Cardiac fibroblast (primary cell): ENCODE results near the gene MYH9.
A peak's percentile ranks its signal among the peaks of the same experiment; 100 is the strongest.

Experiments used
- DNase-seq, 2 donors: peaks; one replicate each; pipeline versions ENCODE4 v3.0.0 to v3.0.0-alpha.2; 2010; ENCODE audit warnings: low read depth in 2 of 2
- H3K4me3 ChIP-seq, 2 donors: replicated peaks in 1 of 2; 1 replicate in 1 of 2; 2 replicates in 1 of 2; pipeline ENCODE4 v1.5.1; 2011; ENCODE audit warnings: low read depth in 2 of 2, low read length in 2 of 2, mild to moderate bottlenecking in 2 of 2, moderate library complexity in 1 of 2
- TF ChIP-seq, protein P1 (sequence below): IDR thresholded peaks from one replicate; pipeline ENCODE4 v1.5.1; 2011; ENCODE audit warnings: low read depth, mild to moderate bottlenecking, low read length, inconsistent platforms

The MYH9 gene

DNA sequence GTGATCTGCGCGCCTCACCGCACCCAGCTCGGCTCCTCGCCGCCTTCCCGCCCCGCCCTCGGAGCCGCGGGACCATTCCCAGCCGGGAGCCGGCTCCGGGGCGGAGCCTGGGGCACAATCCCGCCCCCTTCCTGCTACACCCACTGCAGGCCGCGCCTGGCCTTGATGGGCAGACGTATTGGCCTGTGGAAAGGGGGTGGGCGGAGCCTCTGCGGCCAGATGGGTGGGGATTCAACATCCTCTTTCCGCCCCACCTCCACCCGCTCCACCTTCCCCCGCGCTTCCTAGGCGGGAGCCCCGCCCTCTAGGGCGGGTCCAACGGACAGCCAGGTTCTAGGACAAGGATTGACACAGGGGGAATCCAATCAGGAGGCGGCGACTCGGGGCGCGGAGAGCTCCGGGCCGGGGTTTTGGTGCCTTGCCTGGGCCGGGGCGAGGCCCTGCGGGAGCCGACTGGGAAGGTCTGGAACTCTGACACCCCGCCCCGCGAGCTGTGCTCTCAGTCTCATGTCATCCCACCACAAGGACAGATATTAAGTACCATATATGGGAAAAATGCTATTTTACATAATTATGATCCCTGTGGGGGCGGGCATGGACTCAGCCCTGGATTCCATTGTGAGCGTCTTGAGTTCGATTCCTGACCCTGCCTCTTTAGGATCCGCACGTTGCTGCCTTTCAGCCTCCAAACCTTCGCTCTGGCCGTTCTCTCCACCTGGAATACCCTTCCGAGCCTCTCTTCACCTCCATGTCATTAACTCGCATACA lies at the start of gene MYH9:
Gene MYH9, minus strand, starts transcription at position 9 of the 768 bp plus-strand sequence. CDS start 38,731 bp downstream, outside the sequence.
- peak within 1 kb of the TSS; percentile 92 to 96 for H3K4me3 ChIP-seq
- TF ChIP-seq, protein P1, sequence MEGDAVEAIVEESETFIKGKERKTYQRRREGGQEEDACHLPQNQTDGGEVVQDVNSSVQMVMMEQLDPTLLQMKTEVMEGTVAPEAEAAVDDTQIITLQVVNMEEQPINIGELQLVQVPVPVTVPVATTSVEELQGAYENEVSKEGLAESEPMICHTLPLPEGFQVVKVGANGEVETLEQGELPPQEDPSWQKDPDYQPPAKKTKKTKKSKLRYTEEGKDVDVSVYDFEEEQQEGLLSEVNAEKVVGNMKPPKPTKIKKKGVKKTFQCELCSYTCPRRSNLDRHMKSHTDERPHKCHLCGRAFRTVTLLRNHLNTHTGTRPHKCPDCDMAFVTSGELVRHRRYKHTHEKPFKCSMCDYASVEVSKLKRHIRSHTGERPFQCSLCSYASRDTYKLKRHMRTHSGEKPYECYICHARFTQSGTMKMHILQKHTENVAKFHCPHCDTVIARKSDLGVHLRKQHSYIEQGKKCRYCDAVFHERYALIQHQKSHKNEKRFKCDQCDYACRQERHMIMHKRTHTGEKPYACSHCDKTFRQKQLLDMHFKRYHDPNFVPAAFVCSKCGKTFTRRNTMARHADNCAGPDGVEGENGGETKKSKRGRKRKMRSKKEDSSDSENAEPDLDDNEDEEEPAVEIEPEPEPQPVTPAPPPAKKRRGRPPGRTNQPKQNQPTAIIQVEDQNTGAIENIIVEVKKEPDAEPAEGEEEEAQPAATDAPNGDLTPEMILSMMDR: no peak
- peak; percentile 100 for DNase-seq

- DNase-seq: no peak
- TF ChIP-seq, protein P1: no peak
- H3K4me3 ChIP-seq: no peak overlapping the region
Measured at GRCh38 chr22:36435516-36436415, 48.0 kb upstream of the MYH9 start.

DNA sequence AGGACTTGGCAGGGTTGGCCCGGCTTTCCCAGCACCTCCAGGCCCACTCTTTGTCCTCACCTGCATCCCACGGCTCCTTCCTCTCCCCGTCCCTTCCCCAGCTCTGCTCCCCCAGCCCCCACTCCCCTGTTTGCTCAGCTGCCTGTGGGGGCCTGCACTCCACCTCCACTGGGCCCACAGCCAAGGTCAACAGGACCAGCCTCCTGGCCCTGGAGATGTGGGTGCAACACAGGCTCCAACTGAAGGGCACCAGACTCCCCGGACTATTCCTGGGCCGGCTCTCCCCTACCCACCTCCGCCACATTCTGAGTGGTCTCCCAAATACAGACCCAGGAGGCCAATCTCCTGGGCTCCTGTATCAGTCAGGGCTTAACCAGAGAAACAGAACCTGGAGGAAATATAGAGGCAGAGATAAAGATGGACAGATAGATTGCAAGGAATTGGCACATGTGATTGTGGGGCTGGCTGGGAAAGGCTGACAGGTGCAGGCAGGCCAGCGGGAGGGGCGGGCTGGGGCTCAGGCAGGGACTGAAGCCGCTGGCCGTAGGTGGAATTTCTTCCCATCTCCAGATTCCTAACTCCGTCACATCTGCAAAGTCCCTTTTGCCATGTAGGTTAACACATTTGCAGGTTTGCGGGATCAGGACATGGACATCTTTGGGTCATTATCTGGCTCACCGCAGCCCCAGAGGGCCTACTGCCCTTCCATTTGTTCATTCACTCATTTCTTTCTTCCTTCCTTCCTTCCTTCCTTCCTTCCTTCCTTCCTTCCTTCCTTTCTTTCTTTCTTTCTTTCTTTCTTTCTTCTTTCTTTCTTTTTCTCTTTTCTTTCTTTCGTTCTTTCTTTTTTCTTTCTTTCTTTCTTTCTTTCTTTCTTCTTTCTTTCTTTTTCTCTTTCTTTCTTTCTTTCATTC lies 45.8 kb upstream of the MYH9 start:
- TF ChIP-seq, protein P1: no peak
- H3K4me3 ChIP-seq: no peak overlapping the region
- DNase-seq: no peak

- TF ChIP-seq, protein P1: no peak
- DNase-seq: peak in 1 of 2 donors; percentile 54
- H3K4me3 ChIP-seq: no peak overlapping the region
Measured at GRCh38 chr22:36432592-36433317, 45.0 kb upstream of the MYH9 start.

GRCh38 chr22:36431977-36432376 lies 44.2 kb upstream of the MYH9 start:
- no peak for DNase-seq
- TF ChIP-seq, protein P1: no peak
- no peak overlapping the region for H3K4me3 ChIP-seq
